Upper lobe of left lung (tissue), 6 donors: ENCODE measurements around the gene CRB3. TPM values are rescaled to one million over a fixed set of nuclear protein-coding genes. Genes with fewer than 3 reads are reported as not detected.

Experiments used
- ATAC-seq, 2 donors: fragments of 200-7000 bp; cut with Tn5 transposase; one replicate each; pipeline ENCODE4 v1.9.1; 2022; ENCODE audit warnings: mild to moderate bottlenecking in 2 of 2, moderate library complexity in 2 of 2; ENCODE audit not compliant: low FRiP score in 2 of 2
- DNase-seq, 2 donors: peaks; one replicate each; pipeline ENCODE4 v3.0.0-alpha.2; 2019 to 2020
- H3K27ac ChIP-seq, 4 donors: fragments of 200-600 bp; sonication (generic); one replicate each; pipeline ENCODE4 v1.5.1; 2016 to 2019
- H3K27me3 ChIP-seq, 4 donors: fragments of 200-600 bp; sonication (generic); one replicate each; pipeline ENCODE4 v1.5.1; 2017 to 2019
- H3K36me3 ChIP-seq, 4 donors: fragments of 200-600 bp; sonication (generic); one replicate each; pipeline ENCODE4 v1.5.1; 2016 to 2019
- H3K4me1 ChIP-seq, 4 donors: fragments of 200-600 bp; sonication (generic); one replicate each; pipeline ENCODE4 v1.5.1; 2018 to 2019
- H3K4me3 ChIP-seq, 4 donors: fragments of 200-600 bp; sonication (generic); one replicate each; pipeline ENCODE4 v1.5.1; 2017 to 2019; ENCODE audit warnings: mild to moderate bottlenecking in 2 of 4, moderate library complexity in 1 of 4
- H3K9me3 ChIP-seq, 4 donors: fragments of 200-600 bp; sonication (generic); one replicate each; pipeline ENCODE4 v1.5.1; 2018 to 2019
- CTCF ChIP-seq, 6 experiments: fragments of 450-650 bp in 4 of 6; fragments of 200-600 bp in 2 of 6; sonication (generic) in 2 of 6; IDR thresholded peaks; one replicate each; pipeline ENCODE4 v1.5.1; 2016 to 2019; ENCODE audit warnings: antibody characterized with exemption in 6 of 6
- EP300 ChIP-seq, 4 donors: sonication (generic); formaldehyde crosslinking; IDR thresholded peaks; one replicate each; pipeline ENCODE4 v1.5.1; 2017; ENCODE audit warnings: antibody characterized with exemption in 4 of 4, control low read depth in 2 of 4
- POLR2A ChIP-seq, 4 donors: fragments of 450-650 bp; IDR thresholded peaks; one replicate each; pipeline ENCODE4 v1.5.1; 2016 to 2017; ENCODE audit warnings: antibody characterized with exemption in 4 of 4, mild to moderate bottlenecking in 2 of 4
- POLR2AphosphoS5 ChIP-seq, 2 donors: sonication (generic); formaldehyde crosslinking; IDR thresholded peaks; one replicate each; pipeline ENCODE4 v1.5.1; 2017; ENCODE audit warnings: antibody characterized with exemption in 2 of 2
- WGBS, 2 donors: methylation state at CpG; one replicate each; pipeline ENCODE4 v1.1.5; 2017 to 2018; 5-methylcytosine and 5-hydroxymethylcytosine counted together
- total RNA-seq, 6 donors: library from RNA; depleted of rRNA in 4 of 6; stranded (reverse); fragments of >200 nt in 4 of 6; gene quantifications; one replicate each; pipeline versions ENCODE4 v1.1.0 to v1.2.1, GENCODE V29; 2016 to 2021
- donor health status: DM: no; HTN: no; CAD: no; lungs with moderate emphysema.
- donor health status: DM: no; HTN: yes; CAD: no; lungs with severe emphysema.

Gene CRB3
- total RNA-seq, 6 donors from 2014 or later, result 51.1 to 120 (median 74.1) TPM

- H3K4me3 ChIP-seq, result peak within 1 kb of the TSS; percentile 80 to 90 (median 84)
- peaks cover 0 to 14% (median 4%) of the 10 kb centered on the region in 4 donors for H3K27me3 ChIP-seq
- peaks cover 0 to 14% (median 2%) of the 10 kb centered on the region in 4 donors for H3K36me3 ChIP-seq
- peak within 1 kb of the TSS; percentile 77 to 91 (median 84) for H3K27ac ChIP-seq
- peaks cover 0 to under 1% (median 0%) of the 10 kb centered on the region in 4 donors for H3K9me3 ChIP-seq
- DNase-seq (peak; percentile 67 to 93), ATAC-seq (peak; percentile 79 to 80)
- WGBS, 2 donors, result 0 to 4% methylated on average over 11 to 25 of the region's 70 CpGs
- H3K4me1 ChIP-seq, result peaks cover 5 to 23% (median 12%) of the 10 kb centered on the region in 4 donors
- TF ChIP-seq POLR2AphosphoS5 (IDR thresholded peaks at IDR 0.05) (peak in 1 of 2 donors; percentile 4), EP300 (IDR thresholded peaks at IDR 0.05) (no peak), CTCF (IDR thresholded peaks at IDR 0.05) (no peak), POLR2A (IDR thresholded peaks at IDR 0.05) (peak in 1 of 4 donors; percentile 28)
Measured at GRCh38 chr19:6459262-6460098, 4.6 kb upstream of the CRB3 start, which contains the start of gene SLC25A23. Gene SLC25A23, minus strand, starts transcription at chr19:6459792. Its CDS starts 164 bp downstream, at chr19:6459628.

GRCh38 chr19:6460099-6460884 lies 3.8 kb upstream of the CRB3 start:
- 1 to 2% methylated on average over 25 to 57 of the region's 57 CpGs for WGBS, 2 donors
- DNase-seq (peak; percentile 95 to 97), ATAC-seq (peak; percentile 94 to 97)
- Histone ChIP-seq H3K27ac (peak overlapping the region; percentile 77 to 91 (median 84)), H3K4me3 (peak overlapping the region; percentile 80 to 90 (median 84)), H3K27me3 (peaks cover 0 to 16% (median 4%) of the 10 kb centered on the region in 4 donors), H3K4me1 (peaks cover 5 to 23% (median 13%) of the 10 kb centered on the region in 4 donors), H3K36me3 (peaks cover 0 to 9% (median 0%) of the 10 kb centered on the region in 4 donors), H3K9me3 (no peaks in the 10 kb centered on the region)
- TF ChIP-seq POLR2AphosphoS5 (IDR thresholded peaks at IDR 0.05) (peak in 1 of 2 donors; percentile 64), CTCF (IDR thresholded peaks at IDR 0.05) (peak; percentile 49 to 83 (median 80)), POLR2A (IDR thresholded peaks at IDR 0.05) (peak in 3 of 4 donors; percentile 27 to 72 (median 50)), EP300 (IDR thresholded peaks at IDR 0.05) (no peak)

GRCh38 chr19:6465006-6465405 lies 935 bp downstream of the CRB3 start:
- no peak for ATAC-seq
- peaks cover 0 to 9% (median 4%) of the 10 kb centered on the region in 4 donors for H3K27me3 ChIP-seq
- peak in 1 of 2 donors; percentile 69 for DNase-seq
- H3K4me3 ChIP-seq, result peak overlapping the region in 3 of 4 donors; percentile 51 to 69 (median 52)
- 45 to 55% methylated on average over 9 of the region's 9 CpGs for WGBS, 2 donors
- peak overlapping the region in 3 of 4 donors; percentile 69 to 88 (median 74) for H3K27ac ChIP-seq
- peaks cover 0 to 8% (median 4%) of the 10 kb centered on the region in 4 donors for H3K4me1 ChIP-seq
- H3K36me3 ChIP-seq, result peaks cover 0 to 16% (median 2%) of the 10 kb centered on the region in 4 donors
- TF ChIP-seq EP300 (IDR thresholded peaks at IDR 0.05), result no peak
- TF ChIP-seq POLR2AphosphoS5 (IDR thresholded peaks at IDR 0.05), result no peak
- no peak for TF ChIP-seq CTCF (IDR thresholded peaks at IDR 0.05)
- TF ChIP-seq POLR2A (IDR thresholded peaks at IDR 0.05), result no peak
- H3K9me3 ChIP-seq, result no peaks in the 10 kb centered on the region

GRCh38 chr19:6465663-6466062 lies 1.6 kb downstream of the CRB3 start:
- Histone ChIP-seq H3K4me1 (peaks cover 0 to 8% (median 3%) of the 10 kb centered on the region in 4 donors), H3K27ac (no peak overlapping the region), H3K27me3 (peaks cover 0 to 9% (median 4%) of the 10 kb centered on the region in 4 donors), H3K9me3 (no peaks in the 10 kb centered on the region), H3K36me3 (peaks cover 0 to 16% (median 2%) of the 10 kb centered on the region in 4 donors), H3K4me3 (peak overlapping the region in 1 of 4 donors; percentile 52)
- 89 to 91% methylated on average over 8 of the region's 8 CpGs for WGBS, 2 donors
- DNase-seq, result peak in 1 of 2 donors; percentile 44
- no peak for TF ChIP-seq CTCF (IDR thresholded peaks at IDR 0.05)
- TF ChIP-seq EP300 (IDR thresholded peaks at IDR 0.05), result no peak
- no peak for TF ChIP-seq POLR2A (IDR thresholded peaks at IDR 0.05)
- TF ChIP-seq POLR2AphosphoS5 (IDR thresholded peaks at IDR 0.05), result no peak
- no peak for ATAC-seq
